ENCODE measurements around the gene CAV3. TPM values are rescaled to one million over a fixed set of nuclear protein-coding genes. Genes with fewer than 3 reads are reported as not detected.

CAV3 gene
- total and polyA plus RNA-seq, 2 donors (not counting 3 experiments of a cell fraction or from before 2014, with no cell fraction given): not detected

DNA sequence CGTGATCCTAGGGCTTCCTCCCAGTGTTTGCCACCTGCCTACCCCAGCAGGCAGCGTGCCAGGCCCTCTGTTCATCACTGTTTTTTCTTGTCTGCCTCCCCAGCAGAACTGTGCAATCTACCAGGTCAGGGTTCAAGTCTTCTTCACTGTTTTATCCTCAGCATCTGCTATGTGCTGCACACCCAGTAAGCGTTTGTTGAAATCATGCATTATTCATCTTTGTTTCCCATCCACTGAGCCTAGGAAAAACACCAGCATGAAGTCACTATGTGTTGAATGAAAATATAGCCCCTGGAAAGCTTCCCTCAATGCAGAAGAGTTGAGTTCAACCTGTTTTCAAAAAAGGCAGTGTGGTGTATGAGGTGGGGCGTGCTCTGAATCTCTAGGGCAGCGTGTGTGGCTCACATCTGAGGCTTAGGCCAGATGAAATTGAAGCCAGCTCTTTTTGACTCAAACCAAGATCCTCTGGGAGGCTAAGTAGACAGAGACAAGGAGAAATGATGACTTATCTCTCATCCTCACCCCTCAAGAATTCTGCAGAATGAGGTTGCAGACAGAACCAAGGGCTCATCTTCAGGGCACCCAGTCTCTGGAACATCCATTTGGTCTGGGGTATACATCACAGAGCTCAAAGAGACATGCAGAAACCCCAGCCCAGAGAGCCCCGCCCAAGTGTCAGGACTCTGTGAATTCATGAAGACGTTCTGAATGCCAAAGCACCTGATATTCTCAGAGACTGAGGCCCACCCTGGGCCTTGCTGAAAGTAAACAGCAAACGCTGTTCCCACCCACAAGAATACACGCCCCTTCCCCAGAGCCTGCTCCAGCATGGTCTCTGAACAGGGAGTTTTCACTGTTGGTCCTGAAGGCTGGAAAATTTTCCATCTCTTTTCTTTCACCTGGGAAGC is 5.7 kb upstream of the CAV3 start:
- CTCF ChIA-PET: interaction anchor here (1.0 kb wide), 2 partner anchors 23 to 42 kb away, joined by 3 to 6 read pairs; partner anchors contain the start of gene OXTR
- dilution Hi-C loops (cut with MboI; ENCODE audit: extremely low pct_ligation_motif_present, low sequenced_read_pairs): no loop called here
- Histone ChIP-seq H4K20me1 (replicated peaks; ENCODE audit: control insufficient read depth, extremely low read depth, insufficient read depth, low read length) (no peaks in the 10 kb centered on the region), H3K4me3 (replicated peaks in 1 of 3; ENCODE audit: insufficient read depth in 1 of 3, low read depth in 1 of 3, low read length in 3 of 3) (no peak overlapping the region), H3K4me1 (ENCODE audit: control insufficient read depth, extremely low read depth, insufficient read depth, low read length) (no peaks in the 10 kb centered on the region), H3K36me3 (ENCODE audit: control insufficient read depth in 2 of 2, extremely low read depth in 1 of 2, insufficient read depth in 2 of 2, low read length in 2 of 2) (no peaks in the 10 kb centered on the region), H3K4me2 (ENCODE audit: insufficient read depth, low read length) (no peak overlapping the region), H3K27ac (ENCODE audit: insufficient read depth, low read depth, low read length) (no peak overlapping the region), H3K9ac (replicated peaks; ENCODE audit: extremely low read depth, insufficient read depth, low read length) (no peak overlapping the region), H3K27me3 (ENCODE audit: control insufficient read depth in 2 of 2, insufficient read depth in 2 of 2, low read length in 2 of 2) (no peaks in the 10 kb centered on the region), H3K79me2 (ENCODE audit: control insufficient read depth, insufficient read depth, low read length) (no peaks in the 10 kb centered on the region), H2AFZ (ENCODE audit: low read depth, low read length) (no peak overlapping the region), H3K9me3 (replicated peaks; ENCODE audit: control insufficient read depth, insufficient read depth, low read length) (no peaks in the 10 kb centered on the region), H3K9me1 (replicated peaks; ENCODE audit: control insufficient read depth, extremely low read depth, insufficient read depth, low read length) (no peaks in the 10 kb centered on the region)
- intact Hi-C loops (cut with micrococcal nuclease): no loop called here
- FAIRE-seq: no peak
- no TSS peak for BruUV-seq (replicated peaks)
- POLR2A ChIA-PET: no interaction called here
- TF ChIP-seq POLR2A (IDR thresholded peaks at IDR 0.05; ENCODE audit: low read depth, low read length): no peak
- no peak for TF ChIP-seq MAX (IDR thresholded peaks at IDR 0.05; ENCODE audit: insufficient read depth, insufficient read length)
- TF ChIP-seq MYC (IDR thresholded peaks at IDR 0.05; ENCODE audit: low read depth, low read length): no peak
- no peak for TF ChIP-seq FOS (IDR thresholded peaks at IDR 0.05; ENCODE audit: borderline replicate concordance, insufficient read depth, low read length)
- no peak for TF ChIP-seq POLR2AphosphoS5 (IDR thresholded peaks at IDR 0.05; ENCODE audit: insufficient read depth, low read depth, low read length)
- TF ChIP-seq JUN (IDR thresholded peaks at IDR 0.05; ENCODE audit: borderline replicate concordance, insufficient read depth, insufficient read length, low read depth): no peak
- no peak for TF ChIP-seq CTCF (IDR thresholded peaks at IDR 0.05; ENCODE audit: extremely low read depth in 1 of 2, insufficient read depth in 1 of 2, low read depth in 1 of 2, low read length in 2 of 2)
- no peak for TF ChIP-seq EZH2 (IDR thresholded peaks at IDR 0.05; ENCODE audit: borderline replicate concordance, low read depth, low read length, severe bottlenecking)
- TF ChIP-seq GATA2 (IDR thresholded peaks at IDR 0.05; ENCODE audit: insufficient read depth, insufficient read length, low read depth, low read length): no peak
- DNase-seq (ENCODE audit: low read depth, low spot score): no peak
